ENCODE results near the gene VWA5B2. TPM values are rescaled to one million over a fixed set of nuclear protein-coding genes. Genes with fewer than 3 reads are reported as not detected.

VWA5B2 gene
- total and polyA plus RNA-seq, 5 donors, result 0.07 TPM; not detected in 4

DNA sequence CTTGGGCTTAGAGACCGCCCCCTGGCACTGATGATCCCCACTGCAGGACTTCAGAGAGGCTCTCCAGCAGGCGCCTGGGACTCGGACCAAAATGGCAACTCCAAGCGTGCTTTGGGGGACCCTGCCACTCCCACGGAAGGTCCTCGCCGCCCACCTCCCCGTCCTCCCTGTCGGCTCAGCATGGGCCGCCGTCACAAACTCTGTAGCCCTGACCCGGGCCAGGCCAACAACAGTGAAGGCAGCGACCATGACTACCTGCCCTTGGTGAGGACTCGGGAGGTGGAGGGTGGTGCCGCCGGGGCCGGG is 11.7 kb downstream of the VWA5B2 start:
- intact Hi-C loops (cut with DNase I), result loop anchor here in 2 of 4 donors (10.0 kb wide), 2 partner anchors 96 to 346 kb away; no protein-coding TSS in a partner anchor
- ATAC-seq (peak in 1 of 2 donors; percentile 7), DNase-seq (no peak)
- WGBS, result 38% methylated on average over 17 of the region's 17 CpGs
- H3K4me1 ChIP-seq (ENCODE audit: control insufficient read depth, insufficient read depth, low read length), result no peaks in the 10 kb centered on the region
- no peak overlapping the region for H3K4me3 ChIP-seq (ENCODE audit: low read length)
- no peaks in the 10 kb centered on the region for H3K27me3 ChIP-seq (ENCODE audit: control insufficient read depth, insufficient read depth)
- no peaks in the 10 kb centered on the region for H3K9me3 ChIP-seq (ENCODE audit: control insufficient read depth, low read length)
- no peak overlapping the region for H3K27ac ChIP-seq (ENCODE audit: low read length)

GRCh38 chr3:184241447-184242296 is 12.3 kb downstream of the VWA5B2 start:
- no peaks in the 10 kb centered on the region for H3K27me3 ChIP-seq (ENCODE audit: control insufficient read depth, insufficient read depth)
- no peak overlapping the region for H3K4me3 ChIP-seq (ENCODE audit: low read length)
- no peaks in the 10 kb centered on the region for H3K4me1 ChIP-seq (ENCODE audit: control insufficient read depth, insufficient read depth, low read length)
- WGBS, result 21% methylated on average over 46 of the region's 46 CpGs
- no peaks in the 10 kb centered on the region for H3K9me3 ChIP-seq (ENCODE audit: control insufficient read depth, low read length)
- no peak overlapping the region for H3K27ac ChIP-seq (ENCODE audit: low read length)
- ATAC-seq, result peak; percentile 59 to 62
- intact Hi-C loops (cut with DNase I), result loop anchor here in 2 of 4 donors (10.0 kb wide), 2 partner anchors 97 to 347 kb away; no protein-coding TSS in a partner anchor
- DNase-seq, result peak in 2 of 3 donors; percentile 74 to 76

DNA sequence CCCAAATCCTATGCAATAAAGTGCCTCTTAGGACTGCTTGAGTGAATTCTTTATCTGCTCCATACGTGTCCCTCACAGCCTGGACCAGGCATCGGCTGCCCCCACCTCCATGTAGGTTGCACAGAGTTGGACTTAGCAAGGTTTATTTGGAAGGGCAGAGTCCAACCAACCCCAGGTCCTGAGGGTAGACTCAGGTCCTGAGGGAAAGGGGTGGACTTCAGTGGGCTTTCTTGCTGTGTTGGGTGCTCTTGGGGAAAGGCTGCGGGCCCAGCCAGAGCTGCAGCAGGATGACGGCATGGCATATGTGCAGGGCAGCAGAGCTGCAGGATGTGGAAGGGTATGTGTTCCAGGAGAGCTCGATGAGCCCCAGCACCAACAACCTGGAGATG is 12.9 kb downstream of the VWA5B2 start:
- no peak for ATAC-seq
- intact Hi-C loops (cut with DNase I), result loop anchor here in 2 of 4 donors (10.0 kb wide), 2 partner anchors 97 to 347 kb away; no protein-coding TSS in a partner anchor

DNA sequence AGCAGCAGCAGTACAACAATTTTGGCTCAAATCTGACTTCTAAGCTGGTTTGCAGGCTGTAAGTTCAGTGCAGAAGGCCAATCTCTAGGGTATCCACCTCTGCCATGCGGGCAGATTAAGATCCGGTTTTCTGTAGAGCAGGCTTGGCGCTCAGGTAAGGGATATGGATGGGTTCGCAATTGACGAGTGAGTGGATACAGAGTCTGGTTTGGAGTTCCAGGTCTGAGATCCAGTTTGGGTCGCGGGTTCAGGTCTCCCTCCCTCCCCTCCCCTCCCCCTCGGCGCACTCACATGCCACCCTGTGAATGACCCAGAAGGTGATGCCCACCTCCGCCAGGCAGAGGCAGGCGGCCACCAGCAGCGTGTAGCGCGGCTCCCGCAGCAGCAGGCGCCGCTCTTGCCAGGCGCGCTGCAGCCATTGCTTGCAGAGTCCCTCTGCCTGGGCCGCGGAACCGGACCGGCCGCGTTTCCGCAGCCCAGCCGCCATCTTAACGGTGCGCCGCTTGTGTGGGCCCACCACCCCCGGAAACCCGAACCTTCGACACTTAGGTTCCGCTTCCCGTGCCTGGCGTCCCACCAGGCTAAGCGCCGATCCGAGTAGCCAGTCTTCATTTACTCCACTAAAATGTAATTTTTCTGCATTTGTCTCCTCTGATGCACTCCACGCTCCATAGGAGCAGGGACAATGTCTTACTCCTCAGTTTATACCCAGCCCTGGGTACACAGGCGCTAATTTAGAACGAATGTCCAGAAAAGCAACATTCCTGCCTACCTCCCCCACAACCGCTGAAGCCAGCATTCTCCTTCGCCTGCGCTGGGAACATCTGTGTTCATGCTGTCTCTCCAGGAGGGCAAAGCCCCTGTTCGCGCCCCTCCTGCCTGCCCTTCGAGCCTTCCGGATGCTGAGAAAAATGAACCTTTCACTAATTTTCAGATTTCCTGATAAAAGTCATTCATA is 19.3 kb downstream of the VWA5B2 start, which contains the start of gene ALG3:
ALG3 (minus strand) TSS at position 509 of the 958 bp plus-strand sequence; CDS start at position 487, 22 bp downstream.
- Histone ChIP-seq H3K27me3 (ENCODE audit: control insufficient read depth, insufficient read depth) (no peaks in the 10 kb centered on the region), H3K4me3 (ENCODE audit: low read length) (peak within 1 kb of the TSS; percentile 49), H3K9me3 (ENCODE audit: control insufficient read depth, low read length) (no peaks in the 10 kb centered on the region), H3K4me1 (ENCODE audit: control insufficient read depth, insufficient read depth, low read length) (no peaks in the 10 kb centered on the region), H3K27ac (ENCODE audit: low read length) (peak within 1 kb of the TSS; percentile 47)
- under 1% methylated on average over 49 of the region's 49 CpGs for WGBS
- DNase-seq, result peak; percentile 83 to 93 (median 93)
- intact Hi-C loops (cut with DNase I), result loop anchor here in 2 of 4 donors (10.0 kb wide), 2 partner anchors 104 to 354 kb away; no protein-coding TSS in a partner anchor
- ATAC-seq, result peak; percentile 82 to 84

More for the DNA sequence above, 12.9 kb downstream of the VWA5B2 start:
- Histone ChIP-seq H3K27ac (ENCODE audit: low read length) (no peak overlapping the region), H3K9me3 (ENCODE audit: control insufficient read depth, low read length) (no peaks in the 10 kb centered on the region), H3K4me1 (ENCODE audit: control insufficient read depth, insufficient read depth, low read length) (no peaks in the 10 kb centered on the region), H3K4me3 (ENCODE audit: low read length) (no peak overlapping the region), H3K27me3 (ENCODE audit: control insufficient read depth, insufficient read depth) (no peaks in the 10 kb centered on the region)
- WGBS, result 80% methylated on average over 5 of the region's 5 CpGs
- no peak for DNase-seq

DNA sequence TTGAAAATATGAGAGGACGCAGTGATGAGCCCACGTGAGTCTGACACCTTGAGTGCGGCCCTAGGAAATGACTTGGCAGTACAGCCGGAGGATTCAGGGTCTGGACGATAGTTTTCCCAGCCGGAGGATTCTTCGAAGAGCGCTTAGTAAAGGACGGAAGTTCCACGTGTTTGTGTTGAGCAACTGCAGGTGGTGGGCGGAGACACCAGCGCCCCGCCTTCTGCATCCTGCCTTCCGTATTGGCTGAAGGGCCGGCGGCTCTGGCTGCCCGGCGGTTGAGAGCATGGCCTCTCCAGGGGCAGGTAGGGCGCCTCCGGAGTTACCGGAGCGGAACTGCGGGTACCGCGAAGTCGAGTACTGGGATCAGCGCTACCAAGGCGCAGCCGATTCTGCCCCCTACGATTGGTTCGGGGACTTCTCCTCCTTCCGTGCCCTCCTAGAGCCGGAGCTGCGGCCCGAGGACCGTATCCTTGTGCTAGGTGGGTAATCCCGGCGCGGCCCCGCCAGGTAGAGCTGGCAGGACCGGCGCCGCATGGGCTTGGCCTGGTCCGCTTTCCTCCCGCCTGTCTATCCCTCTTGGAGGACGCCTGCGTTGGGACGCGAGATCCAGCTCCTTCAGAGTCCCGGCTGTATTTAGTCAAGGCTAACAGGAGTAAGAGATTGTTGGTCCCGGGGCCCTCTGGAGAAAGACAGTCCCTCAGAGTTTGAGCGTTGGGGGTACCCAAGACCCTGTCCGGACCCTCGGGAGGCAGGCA is 20.2 kb downstream of the VWA5B2 start, which contains the start of gene EEF1AKMT4:
EEF1AKMT4 (plus strand) TSS at position 261 of the 755 bp plus-strand sequence; CDS start at position 284, 23 bp downstream.
- Histone ChIP-seq H3K4me1 (ENCODE audit: control insufficient read depth, insufficient read depth, low read length) (no peaks in the 10 kb centered on the region), H3K27ac (ENCODE audit: low read length) (peak within 1 kb of the TSS; percentile 47), H3K9me3 (ENCODE audit: control insufficient read depth, low read length) (no peaks in the 10 kb centered on the region), H3K4me3 (ENCODE audit: low read length) (peak within 1 kb of the TSS; percentile 49), H3K27me3 (ENCODE audit: control insufficient read depth, insufficient read depth) (no peaks in the 10 kb centered on the region)
- intact Hi-C loops (cut with DNase I), result loop anchor here in 2 of 4 donors (10.0 kb wide), 2 partner anchors 105 to 355 kb away; no protein-coding TSS in a partner anchor
- DNase-seq (peak; percentile 97 to 98 (median 98)), ATAC-seq (peak; percentile 99)
- WGBS, result under 1% methylated on average over 54 of the region's 54 CpGs

DNA sequence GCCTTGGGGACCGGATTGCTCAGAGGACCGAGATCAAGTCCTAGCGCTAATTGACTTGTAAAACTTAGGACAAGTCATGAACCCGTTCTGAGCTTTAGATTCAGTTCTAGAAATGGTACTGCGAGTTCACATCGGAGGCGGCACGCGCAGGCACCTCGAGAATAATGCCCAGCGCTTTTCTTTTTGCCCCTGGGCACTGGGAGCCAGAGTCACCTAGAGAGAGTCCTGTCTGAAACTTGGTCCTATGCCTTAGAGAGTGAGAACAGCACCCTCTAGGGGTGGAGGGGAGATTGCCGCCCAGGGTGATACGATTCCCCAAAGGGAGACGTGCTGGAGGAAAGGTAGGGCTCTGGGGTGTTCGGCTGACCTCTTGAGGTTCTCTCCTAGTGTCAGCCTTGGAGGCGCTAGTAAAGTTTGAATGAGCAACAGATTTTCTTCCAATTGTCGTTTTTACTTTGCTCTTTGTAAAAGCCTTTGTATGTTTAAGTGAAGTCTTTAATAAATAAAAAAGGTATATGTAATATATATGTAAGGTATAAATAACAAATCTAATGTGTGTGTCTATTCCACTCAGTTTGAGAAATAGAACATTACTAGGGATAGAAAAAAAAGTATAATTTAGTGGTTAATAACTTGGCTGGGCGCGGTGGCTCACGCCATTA is 20.9 kb downstream of the VWA5B2 start:
- peak overlapping the region; percentile 49 for H3K4me3 ChIP-seq (ENCODE audit: low read length)
- H3K9me3 ChIP-seq (ENCODE audit: control insufficient read depth, low read length), result no peaks in the 10 kb centered on the region
- H3K27me3 ChIP-seq (ENCODE audit: control insufficient read depth, insufficient read depth), result no peaks in the 10 kb centered on the region
- H3K4me1 ChIP-seq (ENCODE audit: control insufficient read depth, insufficient read depth, low read length), result no peaks in the 10 kb centered on the region
- DNase-seq, result peak; percentile 82 to 94 (median 91)
- H3K27ac ChIP-seq (ENCODE audit: low read length), result peak overlapping the region; percentile 40
- intact Hi-C loops (cut with DNase I), result no loop called here
- ATAC-seq, result peak; percentile 84 to 88
- 14% methylated on average over 20 of the region's 20 CpGs for WGBS

GRCh38 chr3:184255291-184256039 is 26.1 kb downstream of the VWA5B2 start:
- H3K4me3 ChIP-seq (ENCODE audit: low read length), result no peak overlapping the region
- no peak overlapping the region for H3K27ac ChIP-seq (ENCODE audit: low read length)
- DNase-seq (no peak), ATAC-seq (no peak)
- no peaks in the 10 kb centered on the region for H3K27me3 ChIP-seq (ENCODE audit: control insufficient read depth, insufficient read depth)
- WGBS, result 95% methylated on average over 3 of the region's 3 CpGs
- H3K4me1 ChIP-seq (ENCODE audit: control insufficient read depth, insufficient read depth, low read length), result peaks cover 3% of the 10 kb centered on the region
- no peaks in the 10 kb centered on the region for H3K9me3 ChIP-seq (ENCODE audit: control insufficient read depth, low read length)
- intact Hi-C loops (cut with DNase I), result no loop called here

DNA sequence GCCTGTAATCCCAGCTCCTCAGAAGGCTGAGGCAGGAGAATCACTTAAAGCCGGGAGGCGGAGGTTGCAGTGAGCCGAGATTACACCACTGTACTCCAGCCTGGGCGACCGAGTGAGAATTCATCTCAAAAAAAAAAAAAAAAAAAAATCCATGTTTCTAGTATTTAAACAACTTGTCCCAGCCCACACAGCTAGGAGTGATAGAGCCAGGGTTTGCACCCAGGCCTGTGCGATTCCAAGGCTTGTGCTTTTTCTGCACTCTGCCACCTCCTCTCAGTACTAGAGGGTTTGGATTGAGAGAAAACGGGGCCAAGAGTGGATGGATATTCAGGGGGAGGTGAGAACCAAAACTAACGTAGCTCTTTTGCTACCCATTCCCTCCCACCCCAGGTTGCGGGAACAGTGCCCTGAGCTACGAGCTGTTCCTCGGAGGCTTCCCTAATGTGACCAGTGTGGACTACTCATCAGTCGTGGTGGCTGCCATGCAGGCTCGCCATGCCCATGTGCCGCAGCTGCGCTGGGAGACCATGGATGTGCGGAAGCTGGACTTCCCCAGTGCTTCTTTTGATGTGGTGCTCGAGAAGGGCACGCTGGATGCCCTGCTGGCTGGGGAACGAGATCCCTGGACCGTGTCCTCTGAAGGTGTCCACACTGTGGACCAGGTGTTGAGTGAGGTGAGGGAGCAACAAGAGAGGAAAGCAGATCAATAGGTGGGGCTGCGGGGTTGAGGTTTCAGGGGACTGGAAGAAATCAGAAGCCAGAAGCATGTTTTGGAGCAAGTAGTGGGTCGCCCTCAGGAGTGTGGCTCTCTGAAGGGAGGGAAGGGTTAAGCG is 27.9 kb downstream of the VWA5B2 start:
- no peaks in the 10 kb centered on the region for H3K9me3 ChIP-seq (ENCODE audit: control insufficient read depth, low read length)
- intact Hi-C loops (cut with DNase I), result no loop called here
- H3K27me3 ChIP-seq (ENCODE audit: control insufficient read depth, insufficient read depth), result no peaks in the 10 kb centered on the region
- WGBS, result 89% methylated on average over 23 of the region's 23 CpGs
- DNase-seq (no peak), ATAC-seq (no peak)
- no peak overlapping the region for H3K27ac ChIP-seq (ENCODE audit: low read length)
- H3K4me3 ChIP-seq (ENCODE audit: low read length), result no peak overlapping the region
- peaks cover 3% of the 10 kb centered on the region for H3K4me1 ChIP-seq (ENCODE audit: control insufficient read depth, insufficient read depth, low read length)

DNA sequence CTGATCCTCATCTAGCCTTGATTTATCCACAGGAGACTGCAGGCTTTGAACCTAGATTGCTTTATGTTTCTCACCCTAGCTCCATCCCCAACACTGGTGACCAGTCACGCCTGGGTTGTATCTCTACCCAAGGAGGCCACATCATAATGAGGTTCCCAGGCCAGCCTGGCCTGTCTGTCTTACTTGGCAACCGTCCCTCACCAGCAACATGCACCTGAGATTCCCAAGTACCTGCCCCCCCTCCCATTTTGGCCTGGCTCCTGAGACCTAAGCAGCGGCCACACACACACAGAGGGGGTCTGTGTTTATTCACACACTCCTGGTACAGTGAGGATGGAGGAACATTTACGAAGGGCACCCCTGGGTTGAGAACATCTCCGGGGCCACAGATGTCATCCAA is 29.5 kb downstream of the VWA5B2 start:
- H3K4me1 ChIP-seq (ENCODE audit: control insufficient read depth, insufficient read depth, low read length), result peaks cover 3% of the 10 kb centered on the region
- intact Hi-C loops (cut with DNase I), result no loop called here
- WGBS, result 87% methylated on average over 5 of the region's 5 CpGs

More for the DNA sequence above, 29.5 kb downstream of the VWA5B2 start:
- Histone ChIP-seq H3K27ac (ENCODE audit: low read length) (no peak overlapping the region), H3K9me3 (ENCODE audit: control insufficient read depth, low read length) (no peaks in the 10 kb centered on the region), H3K27me3 (ENCODE audit: control insufficient read depth, insufficient read depth) (no peaks in the 10 kb centered on the region), H3K4me3 (ENCODE audit: low read length) (no peak overlapping the region)
- no peak for DNase-seq
- ATAC-seq, result no peak
